Common myeloid progenitor, CD34-positive (primary cell): ENCODE results near the gene CLDN14.

Source experiments
- CTCF ChIA-PET: fragments of 350-600 bp; sonication (Branson Sonifier 250); formaldehyde crosslinking; loops from one replicate; lab custom pipeline; 2021; ENCODE audit warnings: antibody characterized with exemption; lab: Charles Lee
- POLR2A ChIA-PET: fragments of 350-600 bp; sonication (Branson Sonifier 250); formaldehyde crosslinking; loops from one replicate; lab custom pipeline; 2021; ENCODE audit warnings: antibody characterized with exemption; lab: Charles Lee
- DNase-seq, 3 donors: peaks; one replicate each; pipeline versions ENCODE4 v3.0.0 to v3.0.0-alpha.2; 2013
- H3K27ac ChIP-seq, 2 experiments: 1 replicate in 1 of 2; 2 replicates in 1 of 2; pipeline ENCODE4 v1.7.0; 2013; ENCODE audit warnings: inconsistent platforms in 2 of 2, low read length in 2 of 2, mild to moderate bottlenecking in 2 of 2, low read depth in 1 of 2, moderate library complexity in 1 of 2; ENCODE audit not compliant: severe bottlenecking in 2 of 2, insufficient read depth in 1 of 2, poor library complexity in 1 of 2
- H3K27me3 ChIP-seq, 5 experiments: replicated peaks in 2 of 5; 1 replicate in 3 of 5; 2 replicates in 2 of 5; pipeline versions ENCODE4 v1.6.1 to v1.7.0; 2013; ENCODE audit warnings: low read length in 4 of 5, mild to moderate bottlenecking in 2 of 5, moderate library complexity in 2 of 5, inconsistent platforms in 1 of 5; ENCODE audit not compliant: insufficient read depth in 5 of 5, control insufficient read depth in 4 of 5
- H3K36me3 ChIP-seq, 4 experiments: 1 replicate in 2 of 4; 2 replicates in 2 of 4; pipeline versions ENCODE4 v1.6.1 to v1.7.0; 2013; ENCODE audit warnings: low read length in 3 of 4, control low read depth in 1 of 4, mild to moderate bottlenecking in 1 of 4; ENCODE audit not compliant: control insufficient read depth in 4 of 4, insufficient read depth in 4 of 4
- H3K4me1 ChIP-seq, 4 experiments: 1 replicate in 3 of 4; 2 replicates in 1 of 4; pipeline versions ENCODE4 v1.6.1 to v1.7.1; 2013; ENCODE audit warnings: low read length in 3 of 4, mild to moderate bottlenecking in 3 of 4, control low read depth in 1 of 4, inconsistent platforms in 1 of 4, moderate library complexity in 1 of 4; ENCODE audit not compliant: control insufficient read depth in 4 of 4, insufficient read depth in 4 of 4; ENCODE audit errors: control extremely low read depth in 1 of 4
- H3K4me3 ChIP-seq, 7 experiments: 1 replicate in 4 of 7; 2 replicates in 3 of 7; pipeline versions ENCODE4 v1.5.1 to v1.7.0; 2013; ENCODE audit warnings: mild to moderate bottlenecking in 7 of 7, low read length in 6 of 7, moderate library complexity in 6 of 7, inconsistent platforms in 2 of 7, low read depth in 2 of 7, control low read depth in 1 of 7; ENCODE audit not compliant: insufficient read depth in 4 of 7, control insufficient read depth in 1 of 7; ENCODE audit errors: extremely low read depth in 1 of 7
- H3K9me3 ChIP-seq, 5 experiments: 1 replicate in 4 of 5; 2 replicates in 1 of 5; pipeline versions ENCODE4 v1.6.1 to v1.7.1; 2013; ENCODE audit warnings: low read length in 4 of 5, mild to moderate bottlenecking in 2 of 5, inconsistent platforms in 1 of 5, low read depth in 1 of 5, moderate library complexity in 1 of 5; ENCODE audit not compliant: control insufficient read depth in 4 of 5, insufficient read depth in 2 of 5; ENCODE audit errors: control extremely low read depth in 1 of 5
- WGBS: methylation state at CpG from one replicate; pipeline ENCODE4 v1.1.5; 2013; ENCODE audit not compliant: insufficient coverage; 5-methylcytosine and 5-hydroxymethylcytosine counted together

CLDN14 gene

DNA sequence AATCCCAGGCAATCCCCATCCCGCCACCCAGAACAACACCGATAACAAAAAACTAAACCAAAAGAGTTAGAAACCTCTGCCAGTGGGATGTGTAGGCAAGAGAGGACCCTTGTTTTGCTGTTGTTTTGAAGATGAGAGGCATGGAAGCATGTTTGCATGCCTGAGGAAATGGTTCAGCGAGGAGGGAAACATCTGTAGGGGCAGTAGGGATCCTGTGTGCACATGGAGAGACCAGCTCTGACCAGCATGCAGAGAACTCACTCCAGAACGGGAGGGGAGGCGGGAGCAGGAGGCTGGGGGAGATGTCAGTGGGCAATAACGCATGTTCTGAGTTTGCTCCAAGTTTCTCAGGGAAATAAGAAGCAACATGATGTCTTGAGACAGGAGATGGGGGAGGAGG is 5.3 kb downstream of the CLDN14 start:
- WGBS: 75% methylated on average over 4 of the region's 6 CpGs
- POLR2A ChIA-PET: no interaction called here
- Histone ChIP-seq H3K27ac (no peak overlapping the region), H3K9me3 (peaks cover 0 to 10% (median 0%) of the 10 kb centered on the region in 5 experiments), H3K36me3 (no peaks in the 10 kb centered on the region), H3K4me3 (no peak overlapping the region), H3K27me3 (no peaks in the 10 kb centered on the region), H3K4me1 (no peaks in the 10 kb centered on the region)
- DNase-seq: no peak
- CTCF ChIA-PET: interaction anchor here (1.1 kb wide), 1 partner anchor 29 kb away, joined by 3 read pairs; no protein-coding TSS in a partner anchor

DNA sequence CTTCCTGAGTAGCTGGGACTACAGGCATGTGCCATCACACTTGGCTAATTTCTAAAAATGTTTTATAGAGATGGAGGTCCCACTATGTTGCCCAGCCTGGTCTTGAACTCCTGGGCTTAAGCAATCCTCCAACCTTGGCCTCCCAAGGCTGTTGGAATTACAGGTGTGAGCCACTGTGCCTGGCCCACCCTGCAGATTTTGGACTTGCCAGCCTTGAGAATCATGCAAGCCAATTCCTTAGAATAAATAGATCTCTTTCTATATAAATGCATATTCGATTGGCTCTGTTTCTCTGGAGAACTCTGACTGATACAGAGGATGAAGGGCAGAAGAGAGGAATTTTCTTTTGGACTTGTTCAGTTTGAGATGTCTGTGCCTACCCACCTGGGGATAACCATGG is 6.7 kb downstream of the CLDN14 start:
- Histone ChIP-seq H3K36me3 (no peaks in the 10 kb centered on the region), H3K27me3 (no peaks in the 10 kb centered on the region), H3K27ac (no peak overlapping the region), H3K9me3 (peaks cover 0 to 10% (median 0%) of the 10 kb centered on the region in 5 experiments), H3K4me1 (no peaks in the 10 kb centered on the region), H3K4me3 (no peak overlapping the region)
- DNase-seq: no peak
- ChIA-PET POLR2A (no interaction called here), CTCF (no interaction called here)
- WGBS: 100% methylated on average over 1 of the region's 1 CpG

DNA sequence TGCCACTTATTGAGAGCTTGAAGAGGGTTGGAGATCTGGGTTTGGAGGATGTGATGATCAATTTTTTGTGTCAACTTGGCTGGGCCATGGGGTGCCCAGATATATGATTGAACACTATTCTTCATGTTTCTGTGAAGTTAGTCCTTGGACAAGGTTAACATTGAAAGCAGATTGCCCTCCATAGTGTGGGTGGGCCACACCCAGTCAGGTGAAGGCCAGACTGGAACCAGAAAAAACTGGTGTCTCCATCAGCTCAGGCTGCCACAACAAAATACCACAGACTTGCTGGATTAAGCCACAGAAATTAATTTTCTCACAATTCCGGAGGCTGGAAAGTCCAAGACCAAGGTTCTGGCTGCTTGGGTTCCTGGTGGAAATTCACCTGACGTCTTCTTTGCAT is 7.5 kb downstream of the CLDN14 start:
- Histone ChIP-seq H3K27me3 (no peaks in the 10 kb centered on the region), H3K4me3 (no peak overlapping the region), H3K9me3 (peaks cover 0 to 10% (median 0%) of the 10 kb centered on the region in 5 experiments), H3K36me3 (no peaks in the 10 kb centered on the region), H3K4me1 (no peaks in the 10 kb centered on the region), H3K27ac (no peak overlapping the region)
- no peak for DNase-seq
- ChIA-PET CTCF (no interaction called here), POLR2A (no interaction called here)
- 96% methylated on average over 2 of the region's 2 CpGs for WGBS

DNA sequence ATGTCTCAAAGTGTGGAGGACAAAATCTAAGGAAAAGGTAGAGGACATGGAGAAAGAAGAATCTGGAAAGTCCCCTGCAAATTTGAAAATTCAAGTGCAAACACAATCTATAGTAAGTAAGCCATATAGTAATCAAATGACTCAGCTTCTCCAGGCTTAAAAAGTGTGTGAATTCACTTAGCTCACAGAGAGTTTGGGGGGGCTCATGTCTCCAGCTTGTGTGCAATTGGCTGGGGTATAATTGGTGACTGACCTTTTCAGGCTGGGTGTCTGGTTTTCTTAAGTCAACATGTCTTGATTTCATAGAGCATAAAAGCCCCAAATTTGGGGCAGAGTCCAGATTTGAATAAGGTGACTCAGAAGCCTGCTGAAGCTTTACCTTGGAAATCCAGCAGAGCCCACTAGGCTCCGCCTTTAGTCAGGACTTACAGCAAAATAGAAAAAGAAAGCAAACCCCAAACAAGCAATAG is 8.6 kb downstream of the CLDN14 start:
- H3K27ac ChIP-seq: no peak overlapping the region
- no CpG with 5 or more reads among the region's 1 CpG for WGBS

DNA sequence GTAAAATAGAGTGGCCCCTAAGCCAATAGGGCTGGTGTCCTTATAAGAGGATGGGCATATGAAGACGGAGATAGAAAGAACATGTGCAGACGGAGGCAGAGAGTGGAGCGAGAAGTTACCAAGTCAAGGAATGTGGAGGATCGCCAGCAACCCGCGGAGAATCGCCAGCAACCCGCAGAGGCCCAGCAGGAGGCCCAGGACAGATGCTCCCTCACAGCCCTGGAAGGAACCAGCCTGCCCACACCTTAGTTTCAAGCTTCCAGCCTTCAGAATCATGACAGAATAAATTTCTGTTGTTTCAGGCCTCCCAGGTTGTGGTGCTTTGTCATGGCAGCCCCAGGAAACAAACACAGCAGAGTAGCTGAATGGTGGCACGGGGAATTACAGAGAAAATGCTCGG is 9.6 kb downstream of the CLDN14 start:
- 95% methylated on average over 8 of the region's 10 CpGs for WGBS
- DNase-seq: no peak
- H3K9me3 ChIP-seq: peaks cover 0 to 10% (median 0%) of the 10 kb centered on the region in 5 experiments
- ChIA-PET CTCF (interaction anchor here (0.9 to 1.3 kb wide), 2 partner anchors 12 to 48 kb away, joined by 3 to 4 read pairs; no protein-coding TSS in a partner anchor), POLR2A (no interaction called here)
- no peaks in the 10 kb centered on the region for H3K36me3 ChIP-seq
- no peak overlapping the region for H3K4me3 ChIP-seq
- no peak overlapping the region for H3K27ac ChIP-seq
- no peaks in the 10 kb centered on the region for H3K27me3 ChIP-seq
- peaks cover 0 to 7% (median 0%) of the 10 kb centered on the region in 4 experiments for H3K4me1 ChIP-seq

More for the DNA sequence above, 8.6 kb downstream of the CLDN14 start:
- peaks cover 0 to 10% (median 0%) of the 10 kb centered on the region in 5 experiments for H3K9me3 ChIP-seq
- CTCF ChIA-PET: interaction anchor here (0.9 to 1.3 kb wide), 2 partner anchors 13 to 49 kb away, joined by 3 to 4 read pairs; no protein-coding TSS in a partner anchor
- DNase-seq: no peak
- H3K36me3 ChIP-seq: no peaks in the 10 kb centered on the region
- no peaks in the 10 kb centered on the region for H3K4me1 ChIP-seq
- H3K4me3 ChIP-seq: no peak overlapping the region
- POLR2A ChIA-PET: no interaction called here
- H3K27me3 ChIP-seq: no peaks in the 10 kb centered on the region

DNA sequence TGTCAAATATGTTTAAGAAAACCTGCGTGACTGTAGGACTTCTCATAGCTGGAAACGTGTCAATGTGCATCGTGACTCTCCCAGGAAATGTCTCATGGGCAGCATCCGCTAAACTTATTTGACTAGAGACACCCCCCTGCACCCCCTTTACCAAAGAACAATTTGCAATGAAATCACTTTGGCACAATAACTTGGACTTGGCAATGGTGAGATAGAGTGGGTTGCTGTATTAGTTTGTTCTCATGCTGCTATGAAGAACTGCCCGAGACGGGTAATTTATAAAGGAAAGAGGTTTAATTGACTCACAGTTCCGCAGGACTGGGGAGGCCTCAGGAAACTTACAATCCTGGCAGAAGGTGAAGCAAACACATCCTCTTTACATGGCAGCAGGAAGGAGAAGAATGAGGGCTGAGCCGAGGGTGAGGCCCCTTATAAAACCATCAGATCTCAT is 13.8 kb downstream of the CLDN14 start:
- DNase-seq: no peak
- 100% methylated on average over 4 of the region's 8 CpGs for WGBS
- H3K36me3 ChIP-seq: no peaks in the 10 kb centered on the region
- no peaks in the 10 kb centered on the region for H3K27me3 ChIP-seq
- H3K4me1 ChIP-seq: peaks cover 0 to 16% (median 1%) of the 10 kb centered on the region in 4 experiments
- ChIA-PET POLR2A (no interaction called here), CTCF (interaction anchor here (0.9 kb wide), 1 partner anchor 133 kb away, joined by 3 read pairs; no protein-coding TSS in a partner anchor)
- no peak overlapping the region for H3K27ac ChIP-seq
- H3K4me3 ChIP-seq: no peak overlapping the region
- H3K9me3 ChIP-seq: no peaks in the 10 kb centered on the region

DNA sequence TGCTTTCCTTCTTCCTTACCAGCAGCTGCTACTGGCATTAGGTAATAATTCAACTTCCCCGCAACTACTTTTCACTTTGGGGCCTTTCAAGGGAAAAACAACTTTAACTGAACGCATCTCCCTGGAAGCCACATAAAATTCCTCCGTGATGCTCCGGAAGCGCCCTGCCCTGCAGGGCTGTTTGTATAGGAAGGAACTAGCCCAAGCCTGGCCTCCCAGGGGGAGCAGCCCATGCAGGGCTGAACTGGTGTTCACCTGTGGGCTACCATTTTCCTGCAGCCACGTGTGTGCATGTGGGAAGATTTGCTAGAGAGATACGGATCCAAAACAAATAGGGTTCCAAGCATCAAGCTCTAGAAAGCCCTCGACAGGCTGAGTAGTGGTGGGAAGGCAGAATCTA is 14.4 kb downstream of the CLDN14 start:
- no peaks in the 10 kb centered on the region for H3K9me3 ChIP-seq
- H3K36me3 ChIP-seq: no peaks in the 10 kb centered on the region
- no peak overlapping the region for H3K4me3 ChIP-seq
- H3K27ac ChIP-seq: no peak overlapping the region
- 52% methylated on average over 8 of the region's 8 CpGs for WGBS
- DNase-seq: no peak
- peaks cover 0 to 16% (median 1%) of the 10 kb centered on the region in 4 experiments for H3K4me1 ChIP-seq
- H3K27me3 ChIP-seq: no peaks in the 10 kb centered on the region
- POLR2A ChIA-PET: no interaction called here
- CTCF ChIA-PET: interaction anchor here (0.9 kb wide), 1 partner anchor 134 kb away, joined by 3 read pairs; no protein-coding TSS in a partner anchor
